ENCODE measurements around the gene CDC42BPA.

DNA sequence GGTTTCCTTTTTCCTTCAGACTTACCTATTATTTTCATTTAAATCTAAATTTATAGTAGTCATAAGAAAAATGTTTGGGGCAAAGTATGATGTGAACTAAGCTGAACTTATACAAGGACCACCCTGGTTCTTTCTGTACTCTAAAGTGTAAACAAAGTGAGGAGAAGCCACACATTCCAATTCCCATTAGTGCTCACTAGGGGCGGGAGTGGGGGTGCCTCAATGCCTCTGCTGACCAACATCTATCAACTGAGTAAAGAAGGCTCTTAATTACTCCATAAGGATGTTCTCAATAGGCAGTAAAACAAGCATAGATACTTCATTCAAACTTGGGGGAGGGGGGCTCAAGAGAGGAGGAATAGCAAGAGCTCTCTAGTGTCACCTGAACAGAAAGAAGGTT is 151.7 kb downstream of the CDC42BPA start:
- TF ChIP-seq POLR2AphosphoS5 (IDR thresholded peaks at IDR 0.05; ENCODE audit: low read depth, low read length) = no peak
- TF ChIP-seq POLR2A (IDR thresholded peaks at IDR 0.05; ENCODE audit: low read depth, low read length) = no peak
- TF ChIP-seq TAF1 (IDR thresholded peaks at IDR 0.05; ENCODE audit: borderline replicate concordance, low read depth, low read length) = no peak

All from GM12892 (cell line).